HL-60 (cell line): Measurements from ENCODE around the gene SUSD2.
"Not testable (repeated sequence)": the region's sequence is repeated elsewhere in the genome, so short reads cannot be mapped to it uniquely, and the experiment has no call there.

Source experiments
- CTCF ChIP-seq: IDR thresholded peaks from one replicate; pipeline ENCODE4 v1.5.1; 2011; ENCODE audit warnings: low read length, control low read depth, inconsistent platforms; ENCODE audit not compliant: insufficient read depth
- REST ChIP-seq: IDR thresholded peaks from 2 replicates; pipeline ENCODE4 v1.6.1; 2012; ENCODE audit warnings: low read depth; ENCODE audit not compliant: insufficient replicate concordance

GRCh38 chr22:24213111-24213510 lies 31.8 kb downstream of the SUSD2 start:
- TF ChIP-seq CTCF, REST: not testable (repeated sequence)
